ENCODE measurements around the gene LRRC49.
"Not testable (repeated sequence)": the region's sequence is repeated elsewhere in the genome, so short reads cannot be mapped to it uniquely, and the experiment has no call there.

The LRRC49 gene, protein sequence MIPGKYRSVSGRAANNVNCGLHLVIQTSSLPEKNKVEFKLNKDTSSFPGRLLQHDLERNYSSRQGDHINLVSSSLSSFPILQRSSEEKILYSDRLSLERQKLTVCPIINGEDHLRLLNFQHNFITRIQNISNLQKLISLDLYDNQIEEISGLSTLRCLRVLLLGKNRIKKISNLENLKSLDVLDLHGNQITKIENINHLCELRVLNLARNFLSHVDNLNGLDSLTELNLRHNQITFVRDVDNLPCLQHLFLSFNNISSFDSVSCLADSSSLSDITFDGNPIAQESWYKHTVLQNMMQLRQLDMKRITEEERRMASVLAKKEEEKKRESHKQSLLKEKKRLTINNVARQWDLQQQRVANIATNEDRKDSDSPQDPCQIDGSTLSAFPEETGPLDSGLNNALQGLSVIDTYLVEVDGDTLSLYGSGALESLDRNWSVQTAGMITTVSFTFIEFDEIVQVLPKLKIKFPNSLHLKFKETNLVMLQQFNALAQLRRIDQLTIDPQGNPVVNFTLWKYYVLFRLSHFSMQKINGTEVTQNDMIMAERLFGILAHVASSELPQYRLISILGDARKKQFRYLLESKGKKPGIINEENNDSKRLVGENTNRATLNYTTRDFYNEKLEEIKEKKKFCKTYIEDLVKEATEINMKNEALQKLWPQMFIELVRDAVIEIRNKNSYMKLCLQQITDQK

DNA sequence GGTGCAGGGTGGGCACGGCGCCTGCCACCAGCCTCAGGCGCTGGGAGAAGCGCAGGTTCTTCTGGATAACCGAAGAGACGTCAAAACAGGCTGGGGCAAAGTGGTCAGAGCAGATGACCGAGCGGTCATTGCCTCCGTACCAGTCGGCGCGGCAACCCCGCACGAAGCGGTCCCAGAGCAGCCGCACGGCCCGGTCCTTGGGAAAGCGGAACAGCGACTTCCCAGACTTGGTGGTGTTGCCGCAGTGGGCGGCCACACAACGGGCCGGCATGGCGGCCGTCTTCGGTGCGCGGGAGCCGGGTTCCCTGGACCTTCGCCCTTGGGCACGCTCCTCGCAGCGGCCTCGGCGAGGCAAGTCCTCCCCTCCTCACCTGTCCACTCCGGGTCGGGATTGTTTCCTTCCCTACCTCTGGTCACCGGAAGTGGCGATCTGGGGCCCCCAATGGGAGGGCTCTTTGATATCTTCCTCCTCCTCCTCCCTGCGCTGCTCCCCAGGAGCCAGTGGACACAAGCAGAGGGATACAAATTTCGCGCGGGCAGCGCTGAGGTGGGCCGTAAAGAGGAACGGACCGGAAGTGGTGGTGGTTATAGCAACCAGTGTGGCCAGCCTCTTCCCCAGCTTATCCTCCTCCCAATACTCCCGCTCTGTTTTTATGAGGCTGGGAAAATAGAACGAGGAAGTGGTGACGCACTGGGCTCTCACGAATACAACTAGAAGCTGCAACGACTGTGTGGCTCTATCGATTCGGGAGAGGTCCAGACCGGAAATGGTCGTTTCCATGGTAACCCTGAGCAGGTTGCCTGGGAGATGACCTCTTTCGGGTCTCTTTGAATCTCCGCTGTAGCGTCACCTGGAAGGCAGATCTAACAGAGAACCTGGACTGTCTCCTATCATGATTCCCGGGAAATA lies at the start of gene LRRC49, which contains the start of gene THAP10:
Gene LRRC49, plus strand, starts transcription at position 825 of the 910 bp plus-strand sequence. Its CDS starts 69 bp downstream, at position 894.
Gene THAP10, minus strand, starts transcription at position 432 of the 910 bp plus-strand sequence. Its CDS starts 161 bp downstream, at position 271.
- peak in 50 of 51 donors; percentile 26 to 98 (median 83) for DNase-seq

DNA sequence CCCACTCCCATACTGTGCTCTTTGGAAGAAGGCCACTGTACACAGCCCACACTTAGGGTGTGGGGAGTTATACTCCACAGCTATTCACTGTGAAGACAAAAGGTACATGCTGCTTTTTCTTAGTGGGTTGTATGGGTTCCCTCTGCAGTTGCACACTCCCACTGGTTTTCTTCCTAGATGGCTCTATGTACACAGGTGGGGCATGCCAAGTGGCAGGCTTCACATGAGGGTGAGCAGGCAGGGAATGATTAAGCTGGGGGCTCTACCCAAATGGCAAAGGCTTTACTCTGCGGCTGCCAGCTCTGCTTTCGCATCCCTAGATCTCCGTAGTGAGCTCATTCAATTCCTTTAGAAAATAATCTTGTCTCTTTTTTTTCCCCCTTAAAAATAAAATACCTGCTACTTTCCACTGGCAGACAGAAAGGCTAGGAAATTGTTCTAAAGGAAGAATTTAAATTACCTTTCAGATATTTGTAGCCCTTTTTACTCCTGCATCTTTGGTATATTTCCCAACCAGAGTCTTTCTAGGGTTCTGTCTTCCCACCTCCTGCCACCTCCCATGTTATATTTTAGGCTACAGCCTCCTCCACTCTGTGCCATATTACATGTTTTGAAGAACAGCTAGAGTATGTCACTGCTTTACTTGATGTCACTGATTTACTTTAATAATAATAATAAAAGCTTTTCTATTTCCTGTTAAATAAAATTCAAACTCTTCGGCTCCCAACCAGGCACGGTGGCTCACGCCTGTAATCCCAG lies 46.8 kb upstream of the LRRC49 start:
- DNase-seq = peak in 1 of 51 donors; percentile 53

DNA sequence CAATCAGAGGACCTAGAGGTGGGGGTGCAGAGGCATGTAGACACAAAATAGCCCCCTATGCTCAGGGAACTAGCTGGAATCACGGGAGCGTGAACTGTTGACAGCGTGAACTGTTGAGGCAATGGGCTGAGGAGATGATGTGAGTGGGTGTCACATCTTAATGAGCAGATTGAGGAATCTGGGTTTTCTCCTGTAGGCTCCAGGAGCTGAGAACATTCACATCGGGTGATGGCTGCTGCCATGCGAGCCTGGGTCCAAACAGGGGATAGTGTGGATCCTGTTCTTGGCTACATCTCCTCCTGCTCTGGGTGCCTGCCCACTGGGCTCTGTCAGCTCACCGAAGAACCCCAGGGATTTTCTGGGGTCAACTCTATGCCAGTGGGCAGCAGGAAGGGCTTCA lies 40.7 kb upstream of the LRRC49 start:
- DNase-seq = peak in 1 of 51 donors; percentile 38

DNA sequence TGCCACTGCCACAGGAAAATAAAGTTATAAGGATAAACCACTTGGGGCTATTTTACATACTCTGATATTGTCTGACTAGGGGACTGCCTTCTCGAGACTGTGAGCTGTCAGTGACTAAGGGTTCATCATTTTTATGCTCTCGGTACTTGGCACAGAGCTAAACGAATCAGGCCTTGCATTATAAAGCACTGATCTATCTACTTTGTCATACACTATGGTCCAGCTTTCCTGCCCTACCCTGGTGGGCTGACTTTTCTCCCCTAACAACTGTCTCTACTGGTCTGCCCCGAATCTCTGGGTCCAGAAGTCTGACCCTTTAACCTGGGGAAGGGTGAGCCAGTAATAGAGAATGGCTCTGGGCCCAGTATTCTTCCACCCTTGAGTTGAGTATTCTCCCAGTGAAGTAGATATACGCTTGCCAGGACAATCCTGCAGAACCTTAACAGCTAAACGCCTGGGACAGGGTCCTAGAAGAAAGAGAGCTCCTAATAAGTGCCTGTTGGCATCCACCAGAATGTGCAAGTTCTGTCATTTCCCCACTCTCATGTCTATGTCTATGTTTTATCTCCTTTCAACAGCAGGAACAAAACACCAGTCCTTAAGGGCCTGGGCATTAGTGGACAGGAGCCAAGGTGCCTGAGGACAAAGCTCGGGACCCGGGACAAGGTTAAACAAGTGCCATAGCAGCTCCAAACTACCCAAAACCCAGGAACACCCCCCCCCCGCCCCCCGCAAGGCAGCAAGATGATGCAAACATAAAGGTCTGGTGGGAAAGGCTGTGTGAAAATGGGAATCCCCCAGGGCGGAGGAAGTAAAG lies 39.9 kb upstream of the LRRC49 start:
- peak in 3 of 51 donors; percentile 29 to 69 (median 69) for DNase-seq

DNA sequence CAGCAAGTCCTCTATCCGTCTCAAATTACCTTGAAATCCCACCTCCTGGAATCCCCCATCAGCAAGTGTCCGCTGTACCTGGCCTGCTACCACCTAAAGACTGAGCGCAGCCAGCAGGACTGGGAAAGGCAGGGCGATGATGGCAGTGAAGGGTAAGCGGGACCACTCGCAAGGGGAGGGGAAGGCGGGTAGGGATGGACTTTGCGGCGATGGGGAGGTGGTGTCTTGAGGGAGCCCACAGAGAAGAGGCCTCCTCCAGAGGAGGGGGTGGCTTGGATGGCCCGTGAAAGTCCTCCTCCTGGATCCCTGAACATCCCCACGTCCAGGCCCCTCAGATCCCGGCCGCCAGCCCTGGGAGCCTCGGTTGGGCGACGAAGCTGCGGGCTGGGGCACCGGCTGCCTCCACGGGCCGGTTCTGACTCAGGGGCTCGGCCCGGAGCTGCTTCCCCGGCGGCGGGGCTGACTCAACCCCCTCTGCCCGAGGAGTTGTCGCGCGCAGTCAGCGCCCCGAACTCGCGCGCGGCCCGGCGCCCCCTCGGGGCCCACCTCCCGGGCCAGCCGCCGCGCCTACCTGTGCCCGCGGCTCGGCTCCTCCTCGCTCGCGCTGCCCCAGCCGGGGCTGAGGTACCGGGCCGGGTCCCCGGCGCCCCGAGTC lies 39.2 kb upstream of the LRRC49 start:
- DNase-seq = peak in 14 of 51 donors; percentile 23 to 72 (median 47)

DNA sequence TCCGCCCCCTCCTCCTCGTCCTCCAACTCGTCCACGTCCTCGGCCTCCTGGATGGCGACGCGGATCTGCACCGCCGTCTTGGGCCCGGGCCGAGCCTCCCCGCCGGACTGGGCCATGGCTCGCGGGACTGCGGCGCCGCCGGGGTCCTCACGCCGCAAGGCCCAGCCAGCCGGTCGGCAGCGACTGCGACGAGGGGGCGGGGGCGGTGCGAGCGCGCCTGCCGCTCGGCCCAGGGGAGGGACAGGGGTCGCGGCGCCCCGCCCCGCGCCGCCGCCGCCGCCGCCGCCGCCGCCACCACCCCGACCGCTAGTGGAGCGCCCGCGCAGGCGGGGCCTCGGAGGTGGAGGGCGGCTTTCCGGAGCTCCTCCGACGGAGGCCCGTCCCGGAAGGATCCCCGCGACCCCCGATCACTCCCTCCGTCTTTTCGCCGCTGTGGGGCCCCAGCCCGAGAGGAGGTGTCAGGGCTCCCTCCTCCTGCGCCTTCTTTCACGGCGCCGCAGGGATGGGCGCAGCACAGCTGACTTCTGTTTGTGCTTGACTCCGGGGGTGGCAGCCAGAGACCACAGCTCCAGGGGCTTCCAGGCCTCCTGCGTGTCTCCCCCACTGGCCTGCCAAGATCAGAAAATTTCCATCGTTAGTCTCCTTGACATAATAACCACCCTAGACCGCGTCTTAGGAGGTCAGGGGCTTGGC lies 38.5 kb upstream of the LRRC49 start, which contains the start of gene LARP6:
Gene LARP6, minus strand, starts transcription at position 185 of the 693 bp plus-strand sequence. Its CDS starts 69 bp downstream, at position 116.
- DNase-seq = peak in 37 of 51 donors; percentile 35 to 85 (median 63)

DNA sequence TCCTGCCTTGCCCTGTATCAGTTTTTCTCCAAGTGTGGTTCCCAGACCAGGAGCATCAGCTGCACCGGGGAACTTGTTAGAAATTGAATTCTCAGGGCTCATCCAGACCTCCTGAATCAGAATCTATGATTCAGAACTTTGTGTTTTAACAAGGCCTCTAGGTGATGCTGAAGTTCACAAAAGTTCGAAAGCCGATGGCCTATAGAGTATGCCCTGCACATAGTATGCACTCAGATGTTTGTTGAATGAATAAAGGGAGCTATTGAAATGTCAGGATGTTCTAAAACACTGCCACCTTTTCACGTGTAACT lies 38.0 kb upstream of the LRRC49 start:
- no peak for DNase-seq

DNA sequence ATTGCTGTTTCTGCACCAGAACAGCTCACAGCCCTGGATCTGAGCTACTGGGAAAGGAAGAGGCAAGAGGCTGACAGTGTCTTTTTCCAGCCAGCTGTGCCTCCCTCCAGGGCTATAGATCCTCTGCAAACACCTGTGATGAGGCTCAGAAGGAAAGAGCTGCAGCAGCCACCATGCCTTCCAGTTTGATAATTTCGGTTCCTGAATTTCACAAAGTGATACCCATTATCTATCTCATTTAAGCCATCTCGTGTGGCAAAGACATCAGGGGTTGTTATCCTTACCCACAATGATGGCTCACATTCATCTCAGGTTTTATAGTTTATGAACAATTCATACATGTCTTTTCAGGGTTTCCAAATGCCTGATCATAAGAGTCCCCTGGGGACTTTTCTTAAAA lies 36.9 kb upstream of the LRRC49 start:
- peak in 1 of 51 donors; percentile 10 for DNase-seq

DNA sequence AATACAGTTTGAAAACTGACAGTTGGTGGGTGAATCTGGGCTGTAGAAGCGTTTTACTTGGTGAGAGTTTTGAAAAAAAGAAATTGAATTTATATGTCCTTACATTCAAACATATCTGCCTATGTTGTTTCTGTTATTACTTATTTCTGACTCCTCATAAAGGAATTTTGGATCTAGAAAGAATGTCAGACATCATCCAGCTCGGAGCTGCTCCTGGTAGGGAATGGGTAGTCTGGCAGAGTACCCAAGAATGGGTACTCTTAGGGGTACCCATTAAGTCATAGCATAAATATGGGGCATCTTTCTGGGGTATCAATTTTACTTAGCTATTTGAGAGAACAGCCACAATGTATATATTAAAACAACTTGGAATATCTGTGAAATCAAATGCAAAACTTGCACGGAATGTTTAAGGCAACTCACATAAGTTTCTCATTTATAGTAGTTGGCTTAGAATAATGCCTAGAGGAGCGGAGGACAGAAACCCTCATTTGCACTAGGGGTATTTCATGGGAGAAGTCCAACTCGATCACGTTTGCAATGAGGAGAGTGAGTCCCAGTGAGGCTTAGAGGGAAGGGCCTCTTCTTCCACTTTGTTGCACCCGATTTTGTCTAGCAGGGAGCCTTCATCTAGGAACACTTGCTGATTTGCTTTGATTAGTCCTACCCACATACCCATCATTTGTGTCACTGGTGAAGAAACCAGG lies 36.3 kb upstream of the LRRC49 start:
- DNase-seq = no peak

DNA sequence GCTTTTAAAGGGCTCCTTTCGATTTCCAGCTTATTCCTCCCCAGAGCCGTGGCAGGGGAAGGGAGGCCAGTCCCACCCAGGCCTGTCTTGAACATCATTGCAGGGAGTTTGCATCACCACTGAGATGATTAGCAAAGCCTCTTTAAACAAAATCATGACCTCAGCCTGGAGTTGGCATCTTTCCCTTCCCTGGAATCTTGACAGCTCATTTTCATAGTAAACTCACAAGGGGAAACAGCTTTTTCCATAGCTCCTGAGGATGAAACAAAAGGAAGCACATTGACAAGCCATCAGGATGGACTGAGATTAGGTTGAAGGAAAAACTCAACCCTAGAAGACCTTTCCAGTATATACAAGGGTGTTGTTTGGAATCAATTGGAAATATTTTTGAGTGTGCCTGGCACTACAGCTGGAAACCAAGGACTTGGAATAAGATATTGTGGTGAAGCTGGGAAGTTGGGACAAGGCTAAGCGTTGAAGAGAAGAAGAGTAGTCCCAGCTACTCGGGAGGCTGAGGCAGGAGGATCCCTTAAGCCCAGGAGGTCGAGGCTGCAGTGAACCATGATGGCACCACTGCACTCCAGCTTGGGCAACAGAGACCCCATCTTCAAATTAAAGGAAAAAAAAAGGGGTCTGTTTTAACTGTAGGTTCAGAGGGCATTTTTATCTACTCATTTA lies 35.6 kb upstream of the LRRC49 start:
- peak in 14 of 51 donors; percentile 12 to 84 (median 35) for DNase-seq

DNA sequence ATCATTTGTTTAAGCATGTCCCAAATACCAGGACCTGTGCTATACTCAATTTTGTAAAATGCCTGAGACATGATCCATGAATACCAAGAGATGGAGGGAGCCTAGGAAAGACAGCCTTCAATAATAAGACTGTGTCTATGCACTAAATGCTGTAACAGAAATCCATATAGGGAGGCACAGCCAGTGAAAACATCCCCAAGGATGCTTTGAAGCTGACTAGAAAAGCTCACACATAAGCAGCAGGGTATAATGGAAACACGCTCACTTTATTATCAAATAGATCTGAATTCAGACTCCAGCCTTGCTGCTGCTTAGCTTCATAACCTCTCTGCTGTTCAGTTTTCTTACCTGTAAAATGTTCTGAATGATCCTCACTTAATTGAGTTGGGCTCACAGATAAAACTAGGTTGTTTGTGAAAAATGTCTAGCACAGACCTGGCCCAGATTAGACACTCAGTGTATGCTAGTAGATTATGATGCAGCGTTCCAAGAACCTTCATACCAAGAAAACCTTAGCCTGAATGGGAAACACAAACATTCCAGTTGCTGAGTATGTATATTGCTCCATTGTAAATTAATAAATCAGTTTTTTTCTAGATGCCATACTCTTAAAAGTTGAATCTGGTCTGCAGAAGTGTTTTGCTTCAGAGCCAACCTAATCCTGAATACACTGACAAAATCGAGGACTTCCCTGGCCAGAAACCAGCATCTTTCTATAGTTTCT lies 34.9 kb upstream of the LRRC49 start:
- DNase-seq = no peak

DNA sequence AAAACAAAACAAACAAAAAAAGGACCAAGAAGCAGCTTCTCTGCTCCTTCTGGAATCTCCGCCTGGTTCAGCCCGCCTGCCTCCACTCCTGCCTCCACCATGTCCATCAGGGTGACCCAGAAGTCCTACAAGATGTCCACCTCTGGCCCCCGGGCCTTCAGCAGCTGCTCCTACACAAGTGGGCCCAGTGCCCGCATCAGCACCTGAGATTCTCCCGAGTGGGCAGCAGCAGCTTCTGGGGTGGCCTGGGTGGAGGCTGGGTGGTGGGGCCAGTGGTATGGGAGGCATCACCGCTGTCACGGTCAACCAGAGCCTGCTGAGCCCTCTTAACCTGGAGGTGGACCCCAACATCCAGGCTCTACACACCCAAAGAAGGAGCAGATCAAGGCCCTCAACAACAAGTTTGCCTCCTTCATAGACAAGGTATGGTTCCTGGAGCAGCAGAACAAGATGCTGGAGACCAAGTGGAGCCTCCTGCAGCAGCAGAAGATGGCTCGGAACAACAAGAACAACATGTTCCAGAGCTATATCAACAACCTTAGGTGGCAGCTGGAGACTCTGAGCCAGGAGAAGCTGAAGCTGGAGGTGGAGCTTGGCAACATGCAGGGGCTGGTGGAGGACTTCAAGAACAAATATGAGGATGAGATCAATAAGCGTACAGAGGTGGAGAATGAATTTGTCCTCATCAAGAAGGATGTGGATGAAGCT lies 33.9 kb upstream of the LRRC49 start:
- DNase-seq = not testable (repeated sequence)

DNA sequence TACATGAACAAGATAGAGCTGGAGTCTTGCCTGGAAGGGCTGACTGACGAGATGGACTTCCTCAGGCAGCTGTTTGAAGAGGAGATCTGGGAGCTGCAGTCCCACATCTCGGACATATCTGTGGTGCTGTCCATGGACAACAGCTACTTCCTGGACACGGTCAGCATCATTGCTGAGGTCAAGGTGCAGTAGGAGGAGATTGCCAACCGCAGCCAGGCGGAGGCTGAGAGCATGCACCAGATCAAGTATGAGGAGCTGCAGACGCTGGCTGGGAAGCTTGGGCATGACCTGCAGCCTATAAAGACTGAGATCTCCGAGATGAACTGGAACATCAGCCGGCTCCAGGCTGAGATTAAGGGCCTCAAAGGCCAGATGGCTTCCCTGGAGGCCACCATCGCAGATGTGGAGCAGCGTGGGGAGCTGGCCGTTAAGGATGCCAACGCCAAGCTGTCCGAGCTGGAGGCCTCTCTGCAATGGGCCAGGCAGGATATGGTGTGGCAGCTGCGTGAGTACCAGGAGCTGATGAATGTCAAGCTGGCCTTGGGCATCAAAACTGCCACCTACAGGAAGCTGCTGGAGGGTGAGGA lies 33.2 kb upstream of the LRRC49 start:
- no peak for DNase-seq

DNA sequence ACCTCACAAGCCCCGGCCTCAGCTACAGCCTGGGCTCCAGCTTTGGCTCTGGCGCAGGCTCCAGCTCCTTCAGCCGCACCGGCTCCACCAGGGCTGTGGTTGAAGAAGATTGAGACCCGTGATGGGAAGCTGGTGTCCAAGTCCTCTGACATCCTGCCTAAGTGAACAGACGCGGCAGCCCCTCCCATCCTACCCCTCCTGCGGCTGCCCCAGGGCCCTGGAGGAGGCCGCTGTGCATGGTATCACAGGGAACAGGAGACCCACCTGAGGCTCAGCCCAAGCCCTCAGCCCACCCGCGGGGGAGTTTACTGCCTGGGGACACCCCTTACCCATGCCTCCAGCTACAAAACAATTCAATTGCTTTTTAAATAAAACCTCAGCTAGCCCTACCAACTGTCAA lies 32.6 kb upstream of the LRRC49 start:
- no peak for DNase-seq

DNA sequence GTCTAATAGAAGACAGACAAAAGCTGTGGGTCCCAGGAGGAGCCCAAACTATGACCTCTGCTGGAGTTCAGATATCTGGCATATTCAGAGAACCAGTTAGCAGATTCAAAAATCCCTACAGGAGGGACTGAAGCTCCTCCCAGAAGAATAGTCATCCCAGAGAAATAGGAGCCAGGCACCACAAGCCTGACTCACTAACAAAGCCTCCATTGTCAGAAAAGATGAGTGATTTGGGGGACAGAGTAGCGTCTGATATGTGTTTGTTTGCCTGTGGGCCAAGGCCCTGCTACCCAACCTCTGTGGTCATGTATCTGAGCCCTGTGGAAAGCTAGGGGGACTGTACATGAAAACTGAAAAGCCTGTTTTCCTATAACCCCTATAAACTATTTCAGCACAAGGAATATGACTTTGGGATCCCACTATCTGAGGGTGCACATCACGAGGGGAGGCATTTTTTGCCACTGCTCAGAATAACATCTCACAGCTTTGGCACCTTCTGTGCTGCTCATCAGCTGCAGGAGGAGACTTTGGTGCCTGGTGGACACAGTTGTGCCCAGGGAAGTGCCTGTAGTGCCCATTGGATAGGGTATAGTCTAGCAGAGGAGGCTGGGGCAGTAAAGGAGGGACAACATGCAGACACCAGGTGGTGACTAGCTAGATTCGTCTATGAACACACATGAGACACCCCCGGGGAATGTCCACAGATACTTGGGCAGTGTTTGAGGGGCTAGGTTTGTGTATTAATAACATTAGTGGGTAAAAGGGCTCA lies 29.0 kb upstream of the LRRC49 start:
- peak in 21 of 51 donors; percentile 18 to 90 (median 52) for DNase-seq

Data from hypothalamus (tissue), 51 donors.